ENCODE measurements around the gene ADAM12.

GRCh38 chr10:126312167-126312566 is 76.1 kb downstream of the ADAM12 start:
- TF ChIP-seq CTCF (IDR thresholded peaks at IDR 0.05 in 2 of 3, conservative IDR thresholded peaks at IDR 0.05 in 1 of 3; ENCODE audit: control insufficient read depth in 2 of 3, extremely low read depth in 1 of 3, insufficient read depth in 1 of 3, low read depth in 3 of 3, low read length in 3 of 3) (no peak), POLR2AphosphoS5 (IDR thresholded peaks at IDR 0.05; ENCODE audit: low read length) (no peak), MAX (IDR thresholded peaks at IDR 0.05; ENCODE audit: low read depth, low read length) (no peak), TARDBP (IDR thresholded peaks at IDR 0.05; ENCODE audit: borderline replicate concordance) (no peak), MLLT1 (IDR thresholded peaks at IDR 0.05) (no peak), REST (IDR thresholded peaks at IDR 0.05; ENCODE audit: low read depth, low read length) (no peak), BCL3 (IDR thresholded peaks at IDR 0.05; ENCODE audit: borderline replicate concordance, insufficient read depth, low read depth, low read length, poor library complexity, severe bottlenecking) (no peak), FOXM1 (IDR thresholded peaks at IDR 0.05; ENCODE audit: low read depth, low read length) (no peak)

Data from GM12878 (cell line).